GM18502 (cell line): ENCODE results near the gene PEAK1.

Experiments
- ATAC-seq: cut with Tn5 transposase; IDR thresholded peaks from one replicate; pipeline ENCODE4 v1.9.1; 2021; ENCODE audit warnings: mild to moderate bottlenecking; ENCODE audit not compliant: unreplicated experiment, poor library complexity

Gene PEAK1

GRCh38 chr15:77071305-77072223 lies 348.3 kb downstream of the PEAK1 start:
- ATAC-seq: no peak

DNA sequence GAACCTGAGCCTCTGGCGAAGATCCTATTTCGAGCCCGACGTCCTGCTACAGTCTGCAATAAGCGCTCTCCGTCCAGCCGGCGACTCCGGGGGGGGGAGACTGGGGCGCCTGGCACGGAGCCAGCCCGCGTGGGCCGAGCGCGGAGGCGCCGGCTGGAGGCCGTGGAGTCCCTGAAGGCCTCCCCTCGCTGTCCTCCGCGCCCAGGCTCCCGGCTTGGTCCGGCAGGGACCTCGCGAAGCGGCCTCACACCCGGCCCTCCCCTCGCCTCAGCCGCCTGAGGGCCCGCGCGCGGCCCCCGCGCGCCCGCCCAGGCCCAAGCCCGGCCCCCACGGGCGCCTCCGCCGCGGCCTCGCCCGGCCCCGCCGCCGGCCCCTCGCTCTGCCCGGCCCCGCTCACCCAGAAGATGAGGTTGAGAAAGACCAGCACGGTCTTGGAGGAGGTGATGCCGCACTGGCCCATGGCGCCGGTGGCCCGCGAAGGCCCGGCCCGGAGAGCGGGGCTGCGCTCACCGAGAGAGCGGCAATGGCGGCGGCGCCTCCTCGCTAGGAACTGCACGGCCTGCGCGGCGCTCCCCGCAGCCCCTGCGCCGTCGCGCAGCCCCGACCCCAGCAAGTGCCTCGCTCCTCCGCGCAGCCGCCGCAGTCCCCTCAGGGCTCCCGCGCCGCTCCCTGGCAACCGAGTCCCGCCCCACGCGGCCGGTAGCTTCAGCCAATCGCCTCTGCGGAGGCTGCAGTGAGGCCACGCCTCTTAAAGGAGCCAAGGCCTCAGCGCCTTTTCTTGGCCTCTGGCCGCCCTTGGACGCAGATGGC lies 349.2 kb downstream of the PEAK1 start, which contains the start of gene TSPAN3:
TSPAN3 (minus strand) TSS at position 615 of the 810 bp plus-strand sequence; CDS start at position 460, 155 bp downstream.
- peak; percentile 94 for ATAC-seq

DNA sequence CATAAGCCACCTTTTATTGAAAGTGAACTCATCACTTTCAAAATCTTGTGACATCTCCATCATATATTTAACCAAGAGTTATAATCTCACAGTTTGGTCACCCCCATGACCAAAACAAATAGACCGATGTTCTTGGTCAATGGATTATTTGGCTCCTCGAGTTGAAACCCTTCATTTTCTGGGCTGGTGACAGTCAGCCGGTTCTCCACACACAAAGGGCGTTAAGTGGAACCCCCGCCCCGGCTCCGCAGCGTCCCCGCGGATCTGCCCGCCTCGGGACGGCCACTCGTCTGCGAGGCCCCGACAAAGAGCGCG lies 349.8 kb downstream of the PEAK1 start:
- ATAC-seq: no peak

DNA sequence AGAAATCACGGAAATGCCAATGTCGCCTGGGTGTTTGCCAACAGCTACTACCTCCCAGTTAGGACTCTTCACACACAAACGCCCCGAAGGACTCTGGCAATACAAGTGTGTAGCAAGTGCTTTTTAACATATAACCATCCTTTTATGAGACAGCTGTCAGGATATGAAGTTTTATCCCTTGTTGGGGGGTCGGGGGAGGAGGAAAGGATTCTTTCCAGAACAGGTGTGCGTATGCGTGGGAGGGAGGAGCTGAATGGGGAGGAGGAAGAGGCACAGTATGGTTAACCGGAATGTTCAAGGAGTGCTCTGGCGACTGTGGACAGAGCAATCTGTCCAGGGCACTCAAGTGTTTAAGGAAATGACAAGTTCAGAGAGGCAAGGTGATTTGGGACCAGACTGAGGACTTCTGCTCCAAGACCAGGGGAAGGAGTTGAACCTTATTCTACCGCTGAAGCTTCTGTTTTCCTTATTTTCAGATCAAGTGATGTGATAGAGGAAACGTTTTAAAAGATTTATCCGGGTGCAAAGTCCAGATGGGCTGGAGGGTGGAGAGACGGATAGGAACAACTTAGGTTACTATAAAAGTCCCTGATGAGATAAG lies 350.3 kb downstream of the PEAK1 start:
- no peak for ATAC-seq

- no peak for ATAC-seq
Observed at GRCh38 chr15:77068633-77069032, 351.3 kb downstream of the PEAK1 start.

DNA sequence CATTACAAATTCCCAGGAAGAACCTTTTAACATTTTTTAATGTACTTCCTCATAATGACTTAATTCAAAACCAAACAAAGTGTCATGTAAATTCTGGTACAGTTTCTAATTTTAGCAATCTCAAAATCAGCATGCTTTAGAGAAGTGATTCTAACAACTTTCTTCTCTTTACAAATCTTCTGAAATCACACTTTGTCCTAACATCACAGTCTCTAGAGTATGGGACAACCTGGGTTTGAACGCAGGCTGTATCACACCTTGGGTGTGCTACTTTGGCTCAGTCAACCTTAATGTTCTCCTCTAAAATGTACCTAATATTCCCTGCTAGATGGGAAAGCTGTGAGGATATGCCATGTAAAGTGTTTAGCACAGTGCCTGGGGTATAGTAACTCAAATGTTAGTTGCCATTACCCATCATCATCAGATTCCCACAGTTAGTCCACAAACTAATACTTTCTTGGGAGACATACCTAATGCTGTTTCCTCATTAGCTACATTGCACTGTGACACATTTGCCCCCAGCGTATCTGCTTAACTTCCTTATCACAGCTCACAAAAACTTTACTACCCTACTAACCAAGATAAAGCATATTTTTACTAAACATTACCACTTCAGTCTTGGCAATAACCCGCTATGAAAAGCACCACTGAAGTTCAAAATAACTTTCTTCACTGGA lies 352.1 kb downstream of the PEAK1 start:
- no peak for ATAC-seq

- no peak for ATAC-seq
Observed at GRCh38 chr15:77066971-77067690, 352.8 kb downstream of the PEAK1 start.

- no peak for ATAC-seq
Observed at GRCh38 chr15:77064539-77065308, 355.2 kb downstream of the PEAK1 start.

DNA sequence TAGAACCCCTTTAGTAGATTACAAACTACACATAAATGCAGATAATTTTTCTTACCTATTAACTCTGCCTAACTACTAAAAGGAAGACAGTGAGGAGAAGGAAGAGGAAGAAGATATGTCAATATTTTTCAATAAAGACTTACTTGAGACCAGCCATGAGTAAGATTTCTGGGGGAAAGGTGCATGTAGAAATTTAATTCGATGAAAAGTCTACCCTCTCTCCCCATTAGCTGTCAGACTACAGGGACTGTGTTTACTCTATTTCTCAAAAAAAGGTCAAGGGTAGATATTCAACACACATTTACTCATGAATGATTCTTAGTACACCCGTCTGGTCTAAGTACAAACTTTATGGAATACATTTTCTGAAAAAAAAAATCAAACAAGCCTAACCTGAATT lies 355.8 kb downstream of the PEAK1 start:
- ATAC-seq: no peak

DNA sequence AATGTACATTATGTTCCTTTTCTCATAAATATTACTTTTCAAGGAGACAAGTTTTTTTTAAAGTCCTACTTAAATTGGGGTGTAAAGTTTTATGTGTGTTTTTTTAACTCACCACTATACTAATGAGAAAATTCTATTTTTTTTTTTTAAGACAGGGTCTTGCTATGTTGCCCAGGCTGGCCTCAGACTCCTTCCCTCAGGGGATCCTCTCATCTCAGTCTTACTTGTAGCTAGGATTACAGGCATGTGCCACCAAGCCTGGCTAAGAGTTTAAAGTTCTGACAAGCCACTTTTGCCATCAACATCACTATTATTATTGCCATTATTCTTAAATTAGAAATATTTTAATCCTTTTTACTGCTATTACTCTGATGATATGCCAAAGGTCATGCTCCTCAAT lies 356.7 kb downstream of the PEAK1 start:
- ATAC-seq: no peak

DNA sequence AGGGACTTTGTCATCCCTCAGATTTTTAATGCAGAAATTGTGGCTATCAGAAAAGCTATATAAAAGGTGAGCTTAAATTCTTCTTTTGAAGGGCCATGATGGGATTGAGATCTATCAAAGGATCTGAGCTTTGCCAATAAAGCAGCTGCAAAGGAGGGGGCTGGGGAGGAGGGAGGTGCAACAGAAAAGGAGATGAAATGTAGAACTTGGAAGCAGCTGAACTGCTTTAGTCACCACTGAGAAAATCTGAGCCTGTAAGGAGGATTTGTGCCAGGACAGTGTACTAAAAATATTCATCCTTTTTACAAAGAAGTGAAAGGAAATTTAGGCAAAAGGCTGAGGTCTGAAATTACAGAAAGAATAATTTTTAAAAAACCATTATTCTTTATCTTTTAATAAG lies 359.4 kb downstream of the PEAK1 start:
- no peak for ATAC-seq

DNA sequence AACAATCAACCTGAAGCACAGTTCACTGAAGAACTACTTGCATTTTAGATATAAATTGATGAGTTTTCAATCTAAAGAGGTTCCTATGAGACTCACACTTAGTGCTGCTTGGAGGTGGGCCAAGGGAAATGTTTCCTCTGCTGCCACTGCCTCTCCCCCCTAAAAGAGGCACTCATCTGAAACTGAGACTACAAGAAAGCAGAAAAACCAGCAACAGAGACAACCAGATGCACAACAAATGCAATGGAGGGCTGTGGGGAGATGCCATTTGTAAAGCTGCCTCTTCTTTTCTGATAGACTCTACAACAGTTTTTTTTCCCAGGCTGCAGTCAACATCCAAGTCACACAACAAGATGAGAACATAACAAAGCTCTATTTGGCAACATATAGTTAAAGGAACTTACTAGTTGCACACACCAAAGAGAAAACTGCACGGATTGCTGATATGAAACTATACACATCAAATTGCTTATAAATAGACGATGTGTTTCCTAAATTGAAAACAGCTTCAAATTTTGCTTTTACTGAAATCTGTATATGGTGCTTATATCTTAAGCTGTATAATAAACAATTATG lies 360.0 kb downstream of the PEAK1 start:
- ATAC-seq: peak; percentile 53

- ATAC-seq: no peak
Observed at GRCh38 chr15:77058468-77058867, 361.4 kb downstream of the PEAK1 start.

DNA sequence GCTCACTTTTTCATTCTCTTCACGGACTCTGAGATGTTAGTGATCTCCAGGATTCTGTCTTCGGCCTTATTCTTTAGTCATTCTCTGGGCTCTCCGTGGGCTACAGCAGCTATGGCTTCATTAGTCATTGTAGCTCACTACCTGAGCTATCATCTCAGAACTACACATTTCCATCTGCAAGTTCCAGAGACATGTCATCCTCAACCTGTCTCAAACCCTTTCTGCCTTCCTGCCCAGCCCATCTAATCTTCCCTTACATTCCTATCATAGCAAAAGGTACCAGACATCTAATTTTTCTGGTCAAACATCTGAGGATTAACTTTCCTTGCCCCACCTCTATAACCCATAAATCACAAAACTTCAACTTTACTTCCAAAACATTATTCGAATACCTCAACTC lies 362.2 kb downstream of the PEAK1 start:
- no peak for ATAC-seq

DNA sequence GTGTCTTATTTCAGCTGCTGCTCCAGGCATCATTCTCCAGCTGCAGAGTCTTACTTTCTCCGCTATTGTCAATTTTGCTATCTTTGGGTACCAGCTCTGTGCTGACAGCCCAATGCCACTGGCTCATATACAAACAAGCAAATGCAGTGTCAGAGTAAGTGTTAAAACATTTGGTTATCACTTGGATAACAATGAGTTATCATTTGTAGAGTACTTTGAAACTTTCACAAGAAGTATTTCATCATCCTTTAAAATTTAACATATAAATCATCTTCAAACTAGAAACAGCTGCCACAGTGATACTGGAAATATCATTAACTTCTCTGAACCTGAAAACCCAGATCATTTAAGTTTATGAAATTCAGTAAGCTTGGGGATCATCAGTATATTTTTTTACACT lies 362.8 kb downstream of the PEAK1 start:
- no peak for ATAC-seq

DNA sequence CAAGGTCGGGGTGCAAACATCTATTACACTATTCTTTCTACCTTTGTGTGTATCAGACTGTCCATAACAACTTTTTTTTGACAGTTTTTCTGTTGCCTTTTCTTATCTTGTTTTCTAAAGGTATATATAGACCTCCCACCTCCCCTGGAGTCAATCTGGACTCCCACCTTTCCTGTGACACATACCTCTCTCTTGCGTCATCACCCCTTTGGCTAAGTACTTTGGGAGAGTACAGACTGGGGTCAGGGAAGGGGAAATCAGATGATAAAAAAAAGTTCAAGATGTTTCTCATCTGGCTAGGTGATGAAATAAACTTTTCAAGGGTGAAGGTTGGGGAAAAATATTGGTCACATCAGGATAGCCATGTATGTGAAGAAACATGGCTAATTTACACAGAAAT lies 366.2 kb downstream of the PEAK1 start:
- no peak for ATAC-seq

- ATAC-seq: no peak
Observed at GRCh38 chr15:77052556-77052955, 367.3 kb downstream of the PEAK1 start.
